ENCODE results near the gene C1QL4.
"Not testable (repeated sequence)": the region's sequence is repeated elsewhere in the genome, so short reads cannot be mapped to it uniquely, and the experiment has no call there.

DNA sequence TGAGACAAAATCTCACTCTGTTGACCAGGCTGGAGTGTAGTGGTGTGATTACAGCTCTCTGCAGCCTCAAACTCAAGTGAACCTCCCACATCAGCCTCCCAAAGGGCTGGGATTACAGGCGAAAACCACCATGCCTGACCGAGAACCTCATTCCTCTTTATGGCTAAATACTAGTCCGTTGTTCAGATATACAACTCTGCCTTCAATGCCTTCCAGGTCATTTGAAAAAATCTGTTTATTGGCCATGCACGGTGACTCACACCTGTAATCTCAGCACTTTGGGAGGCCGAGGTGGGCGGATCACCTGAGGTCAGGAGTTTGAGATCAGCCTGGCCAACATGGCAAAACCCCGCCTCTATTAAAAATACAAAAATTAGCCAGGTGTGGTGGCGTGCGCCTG lies 43.2 kb upstream of the C1QL4 start:
- TF ChIP-seq, protein P1, sequence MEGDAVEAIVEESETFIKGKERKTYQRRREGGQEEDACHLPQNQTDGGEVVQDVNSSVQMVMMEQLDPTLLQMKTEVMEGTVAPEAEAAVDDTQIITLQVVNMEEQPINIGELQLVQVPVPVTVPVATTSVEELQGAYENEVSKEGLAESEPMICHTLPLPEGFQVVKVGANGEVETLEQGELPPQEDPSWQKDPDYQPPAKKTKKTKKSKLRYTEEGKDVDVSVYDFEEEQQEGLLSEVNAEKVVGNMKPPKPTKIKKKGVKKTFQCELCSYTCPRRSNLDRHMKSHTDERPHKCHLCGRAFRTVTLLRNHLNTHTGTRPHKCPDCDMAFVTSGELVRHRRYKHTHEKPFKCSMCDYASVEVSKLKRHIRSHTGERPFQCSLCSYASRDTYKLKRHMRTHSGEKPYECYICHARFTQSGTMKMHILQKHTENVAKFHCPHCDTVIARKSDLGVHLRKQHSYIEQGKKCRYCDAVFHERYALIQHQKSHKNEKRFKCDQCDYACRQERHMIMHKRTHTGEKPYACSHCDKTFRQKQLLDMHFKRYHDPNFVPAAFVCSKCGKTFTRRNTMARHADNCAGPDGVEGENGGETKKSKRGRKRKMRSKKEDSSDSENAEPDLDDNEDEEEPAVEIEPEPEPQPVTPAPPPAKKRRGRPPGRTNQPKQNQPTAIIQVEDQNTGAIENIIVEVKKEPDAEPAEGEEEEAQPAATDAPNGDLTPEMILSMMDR (IDR thresholded peaks at IDR 0.05; ENCODE audit: low read depth, low read length), result not testable (repeated sequence)
- TF ChIP-seq, protein P2, sequence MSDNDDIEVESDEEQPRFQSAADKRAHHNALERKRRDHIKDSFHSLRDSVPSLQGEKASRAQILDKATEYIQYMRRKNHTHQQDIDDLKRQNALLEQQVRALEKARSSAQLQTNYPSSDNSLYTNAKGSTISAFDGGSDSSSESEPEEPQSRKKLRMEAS (IDR thresholded peaks at IDR 0.05; ENCODE audit: low read depth, low read length), result not testable (repeated sequence)
- not testable (repeated sequence) for TF ChIP-seq POLR2A (IDR thresholded peaks at IDR 0.05; ENCODE audit: extremely low read depth, insufficient read length); MYC (IDR thresholded peaks at IDR 0.05; ENCODE audit: low read depth, low read length)

Measured in NB4 (cell line).